Osteocyte (in vitro differentiated cells): Measurements from ENCODE around the gene INCA1. TPM values are rescaled to one million over a fixed set of nuclear protein-coding genes. Genes with fewer than 3 reads are reported as not detected.
A peak's percentile ranks its signal among the peaks of the same experiment; 100 is the strongest.

ENCODE experiments used
- DNase-seq: peaks from one replicate; pipeline ENCODE4 v3.0.0; 2021; ENCODE audit warnings: mixed read lengths; ENCODE audit not compliant: unreplicated experiment; ENCODE audit errors: extremely low spot score
- H3K27ac Mint-ChIP-seq: one replicate; pipeline ENCODE4 v1.8.0; 2021; ENCODE audit warnings: mild to moderate bottlenecking, mixed read lengths; ENCODE audit not compliant: unreplicated experiment
- H3K27me3 Mint-ChIP-seq: one replicate; pipeline ENCODE4 v1.8.0; 2021; ENCODE audit warnings: mixed read lengths; ENCODE audit not compliant: unreplicated experiment
- H3K36me3 Mint-ChIP-seq: one replicate; pipeline ENCODE4 v1.8.0; 2021; ENCODE audit warnings: mixed read lengths; ENCODE audit not compliant: unreplicated experiment
- H3K4me1 Mint-ChIP-seq: one replicate; pipeline ENCODE4 v1.8.0; 2021; ENCODE audit warnings: mixed read lengths; ENCODE audit not compliant: unreplicated experiment
- H3K4me3 Mint-ChIP-seq: one replicate; pipeline ENCODE4 v1.8.0; 2021; ENCODE audit warnings: mild to moderate bottlenecking, moderate library complexity, mixed read lengths; ENCODE audit not compliant: unreplicated experiment
- H3K9me3 Mint-ChIP-seq: one replicate; pipeline ENCODE4 v1.8.0; 2021; ENCODE audit warnings: mixed read lengths; ENCODE audit not compliant: unreplicated experiment
- total RNA-seq: library from RNA; stranded (reverse); gene quantifications from 2 replicates; pipeline ENCODE4 v1.2.1, GENCODE V29; 2021
- TF ChIP-seq, protein P1 (sequence below): fragments of 200-600 bp; sonication (generic); IDR thresholded peaks from 2 replicates; pipeline ENCODE4 v1.5.0; 2021; ENCODE audit warnings: antibody characterized with exemption, mild to moderate bottlenecking, moderate library complexity

The INCA1 gene
- total RNA-seq, 1 donor from 2014 or later, result 1.8 TPM

DNA sequence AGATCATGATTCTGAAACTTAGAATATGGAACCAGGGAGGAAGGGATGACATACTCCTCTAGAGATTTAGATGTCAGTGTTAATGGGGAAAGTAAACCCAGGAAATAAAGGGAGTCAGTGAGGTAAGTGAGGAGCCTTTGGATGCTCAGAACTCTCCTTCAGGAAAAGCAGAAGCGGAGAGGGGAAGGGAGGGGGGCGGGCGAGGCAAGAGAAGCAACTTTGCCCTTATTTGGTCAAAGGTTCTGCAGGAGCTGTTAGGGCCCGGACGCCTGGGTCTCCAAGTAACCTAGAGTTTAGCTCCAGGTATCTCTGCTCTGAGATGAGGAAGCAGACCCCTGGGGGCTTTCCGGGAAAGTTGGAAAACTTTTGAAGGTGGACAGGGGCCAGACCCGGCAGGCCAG, 50.3 kb downstream of the INCA1 start:
- no peak for DNase-seq
- peaks cover 48% of the 10 kb centered on the region for H3K4me1 Mint-ChIP-seq

DNA sequence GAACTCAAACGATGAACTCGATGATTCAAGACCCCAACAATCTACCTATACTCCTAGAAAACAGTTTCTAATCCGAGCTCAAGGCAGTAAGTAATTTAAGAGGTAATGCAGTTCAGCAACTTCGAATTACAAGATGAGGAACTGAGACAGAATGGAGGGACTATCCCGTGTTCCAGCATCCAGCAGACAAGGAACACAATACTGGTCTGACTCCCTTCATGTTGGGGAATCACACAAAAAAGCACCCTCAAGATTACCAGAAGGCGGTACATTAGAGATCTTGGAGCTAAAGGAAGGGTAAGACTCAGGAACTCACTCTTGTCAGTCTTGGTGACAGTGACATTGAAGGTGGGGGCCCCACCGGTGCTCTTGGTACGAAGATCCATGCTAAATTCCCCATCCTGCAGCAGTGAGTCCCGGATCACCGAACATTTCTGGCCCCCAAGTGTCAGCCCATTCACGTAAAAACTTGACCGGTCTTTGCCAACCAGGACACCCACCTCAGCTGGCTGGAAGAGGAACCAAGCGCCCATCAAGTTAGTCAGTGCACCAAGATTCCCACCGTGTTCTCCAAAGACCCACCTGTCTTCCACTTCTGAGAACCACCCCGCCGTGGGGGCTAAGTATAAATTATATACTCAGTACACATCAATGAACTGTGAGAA, 50.9 kb downstream of the INCA1 start:
- Mint-ChIP-seq H3K4me1 (peaks cover 54% of the 10 kb centered on the region), H3K36me3 (peaks cover 21% of the 10 kb centered on the region), H3K4me3 (peak overlapping the region; percentile 92), H3K27ac (peak overlapping the region; percentile 73), H3K9me3 (no peaks in the 10 kb centered on the region), H3K27me3 (no peaks in the 10 kb centered on the region)
- TF ChIP-seq, protein P1, sequence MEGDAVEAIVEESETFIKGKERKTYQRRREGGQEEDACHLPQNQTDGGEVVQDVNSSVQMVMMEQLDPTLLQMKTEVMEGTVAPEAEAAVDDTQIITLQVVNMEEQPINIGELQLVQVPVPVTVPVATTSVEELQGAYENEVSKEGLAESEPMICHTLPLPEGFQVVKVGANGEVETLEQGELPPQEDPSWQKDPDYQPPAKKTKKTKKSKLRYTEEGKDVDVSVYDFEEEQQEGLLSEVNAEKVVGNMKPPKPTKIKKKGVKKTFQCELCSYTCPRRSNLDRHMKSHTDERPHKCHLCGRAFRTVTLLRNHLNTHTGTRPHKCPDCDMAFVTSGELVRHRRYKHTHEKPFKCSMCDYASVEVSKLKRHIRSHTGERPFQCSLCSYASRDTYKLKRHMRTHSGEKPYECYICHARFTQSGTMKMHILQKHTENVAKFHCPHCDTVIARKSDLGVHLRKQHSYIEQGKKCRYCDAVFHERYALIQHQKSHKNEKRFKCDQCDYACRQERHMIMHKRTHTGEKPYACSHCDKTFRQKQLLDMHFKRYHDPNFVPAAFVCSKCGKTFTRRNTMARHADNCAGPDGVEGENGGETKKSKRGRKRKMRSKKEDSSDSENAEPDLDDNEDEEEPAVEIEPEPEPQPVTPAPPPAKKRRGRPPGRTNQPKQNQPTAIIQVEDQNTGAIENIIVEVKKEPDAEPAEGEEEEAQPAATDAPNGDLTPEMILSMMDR, result no peak
- no peak for DNase-seq

More for the DNA sequence above, 50.3 kb downstream of the INCA1 start:
- Mint-ChIP-seq H3K36me3 (peaks cover 17% of the 10 kb centered on the region), H3K9me3 (no peaks in the 10 kb centered on the region), H3K27me3 (no peaks in the 10 kb centered on the region), H3K27ac (peak overlapping the region; percentile 73), H3K4me3 (peak overlapping the region; percentile 92)
- TF ChIP-seq, protein P1, result no peak

DNA sequence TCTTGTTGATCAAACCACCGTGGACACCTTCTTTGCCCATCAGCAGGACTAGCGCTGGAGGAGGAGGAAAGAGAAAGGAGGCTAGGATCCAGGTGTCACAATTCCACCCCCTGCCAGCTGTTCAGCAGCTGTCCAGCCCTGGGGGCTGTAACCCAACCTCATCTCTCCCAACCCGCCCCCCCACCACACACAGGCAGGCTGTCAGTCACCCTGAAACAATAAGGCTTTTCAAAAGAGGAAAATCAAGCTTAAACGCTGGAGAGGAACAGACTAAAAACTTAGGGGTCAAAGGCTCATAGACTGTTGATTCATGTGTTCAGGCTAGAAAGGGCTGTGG, 51.4 kb downstream of the INCA1 start:
- peaks cover 55% of the 10 kb centered on the region for H3K4me1 Mint-ChIP-seq
- H3K36me3 Mint-ChIP-seq, result peaks cover 21% of the 10 kb centered on the region
- no peaks in the 10 kb centered on the region for H3K9me3 Mint-ChIP-seq
- H3K27me3 Mint-ChIP-seq, result no peaks in the 10 kb centered on the region
- H3K4me3 Mint-ChIP-seq, result peak overlapping the region; percentile 92
- TF ChIP-seq, protein P1, result no peak
- H3K27ac Mint-ChIP-seq, result peak overlapping the region; percentile 88
- no peak for DNase-seq

- peaks cover 51% of the 10 kb centered on the region for H3K4me1 Mint-ChIP-seq
- no peaks in the 10 kb centered on the region for H3K9me3 Mint-ChIP-seq
- TF ChIP-seq, protein P1, result no peak
- H3K27ac Mint-ChIP-seq, result peak overlapping the region; percentile 88
- H3K27me3 Mint-ChIP-seq, result no peaks in the 10 kb centered on the region
- DNase-seq, result no peak
- peaks cover 21% of the 10 kb centered on the region for H3K36me3 Mint-ChIP-seq
- peak overlapping the region; percentile 62 for H3K4me3 Mint-ChIP-seq
Observed at GRCh38 chr17:4945176-4945943, 52.0 kb downstream of the INCA1 start.

- no peak for DNase-seq
- peak overlapping the region; percentile 88 for H3K27ac Mint-ChIP-seq
- H3K36me3 Mint-ChIP-seq, result peaks cover 21% of the 10 kb centered on the region
- TF ChIP-seq, protein P1, result no peak
- no peaks in the 10 kb centered on the region for H3K9me3 Mint-ChIP-seq
- H3K4me1 Mint-ChIP-seq, result peaks cover 51% of the 10 kb centered on the region
- H3K4me3 Mint-ChIP-seq, result peak overlapping the region; percentile 62
- H3K27me3 Mint-ChIP-seq, result no peaks in the 10 kb centered on the region
Observed at GRCh38 chr17:4944554-4945175, 52.7 kb downstream of the INCA1 start.
